Thyroid gland (tissue), 4 donors: ENCODE measurements around the gene PLEKHB2.
"Not testable (repeated sequence)": the region's sequence is repeated elsewhere in the genome, so short reads cannot be mapped to it uniquely, and the experiment has no call there.

Source experiments
- CTCF ChIP-seq, 6 experiments: fragments of 200-600 bp in 3 of 6; fragments of 450-650 bp in 3 of 6; sonication (generic) in 3 of 6; IDR thresholded peaks; one replicate each; pipeline ENCODE4 v1.5.1; 2016 to 2019; ENCODE audit warnings: antibody characterized with exemption in 6 of 6, mild to moderate bottlenecking in 2 of 6, inconsistent platforms in 1 of 6, moderate library complexity in 1 of 6
- POLR2A ChIP-seq, 2 donors: fragments of 450-650 bp; IDR thresholded peaks; one replicate each; pipeline ENCODE4 v1.6.1; 2017; ENCODE audit warnings: antibody characterized with exemption in 2 of 2, mild to moderate bottlenecking in 2 of 2, moderate library complexity in 1 of 2

DNA sequence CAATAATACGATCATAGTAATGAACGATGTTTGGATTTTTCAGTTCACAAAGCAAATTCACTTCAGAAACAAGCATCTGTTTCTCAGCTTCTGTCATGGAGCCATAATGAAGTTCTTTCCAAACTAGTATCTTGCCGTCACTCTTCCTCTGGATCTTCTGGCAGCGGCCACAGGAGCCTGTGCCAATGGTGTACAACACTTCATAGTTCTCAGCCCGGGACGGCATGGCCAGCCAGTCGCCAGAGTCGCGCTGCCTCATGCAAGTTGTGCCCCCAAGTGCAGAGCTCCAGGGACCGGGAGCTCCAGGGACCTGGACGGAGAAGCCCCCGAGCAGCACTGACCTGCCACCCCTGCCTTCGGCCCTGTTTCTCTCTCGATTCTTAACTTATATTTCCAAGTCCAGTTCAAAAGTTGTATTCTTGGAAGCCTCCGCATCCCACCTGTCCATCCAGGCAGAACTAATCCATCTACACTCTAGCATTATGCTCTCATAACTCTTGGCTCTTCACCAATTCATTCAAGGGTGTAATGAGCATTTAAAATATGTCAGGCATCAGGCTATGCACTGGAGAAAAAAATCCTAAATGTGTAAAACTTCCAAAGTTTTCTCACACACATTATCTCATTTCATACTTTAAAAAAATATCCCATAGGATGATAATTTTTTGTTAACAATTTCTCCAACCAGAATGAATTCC, 73.7 kb downstream of the PLEKHB2 start:
- not testable (repeated sequence) for TF ChIP-seq CTCF, POLR2A (IDR thresholded peaks at IDR 0.05)
